NK-92 (cell line): ENCODE measurements around the gene SPRR2D.
"Not testable (repeated sequence)": the region's sequence is repeated elsewhere in the genome, so short reads cannot be mapped to it uniquely, and the experiment has no call there.

Experiments
- DNase-seq: peaks from one replicate; lab custom pipeline; 2025; ENCODE audit not compliant: unreplicated experiment; lab: John Stamatoyannopoulos, UW

SPRR2D gene

DNA sequence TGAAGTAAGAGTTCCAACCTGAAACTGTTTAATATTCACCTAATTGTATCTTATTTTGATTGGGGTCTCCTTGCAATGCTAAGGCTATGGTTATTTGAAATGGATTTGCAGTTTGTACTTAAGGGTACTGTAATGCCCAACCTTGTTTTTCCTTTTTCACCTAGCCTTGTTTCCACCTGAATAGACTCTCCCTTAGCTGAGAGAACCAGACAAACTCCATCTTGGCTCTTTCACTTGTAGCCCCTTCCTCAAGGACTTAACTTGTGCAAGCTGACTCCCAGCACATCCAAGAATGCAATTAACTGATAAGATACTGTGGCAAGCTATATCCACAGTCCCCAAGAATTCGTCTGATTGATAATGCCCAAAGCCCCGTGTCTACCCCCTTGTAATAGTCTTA lies 19.1 kb downstream of the SPRR2D start:
- not testable (repeated sequence) for DNase-seq

DNA sequence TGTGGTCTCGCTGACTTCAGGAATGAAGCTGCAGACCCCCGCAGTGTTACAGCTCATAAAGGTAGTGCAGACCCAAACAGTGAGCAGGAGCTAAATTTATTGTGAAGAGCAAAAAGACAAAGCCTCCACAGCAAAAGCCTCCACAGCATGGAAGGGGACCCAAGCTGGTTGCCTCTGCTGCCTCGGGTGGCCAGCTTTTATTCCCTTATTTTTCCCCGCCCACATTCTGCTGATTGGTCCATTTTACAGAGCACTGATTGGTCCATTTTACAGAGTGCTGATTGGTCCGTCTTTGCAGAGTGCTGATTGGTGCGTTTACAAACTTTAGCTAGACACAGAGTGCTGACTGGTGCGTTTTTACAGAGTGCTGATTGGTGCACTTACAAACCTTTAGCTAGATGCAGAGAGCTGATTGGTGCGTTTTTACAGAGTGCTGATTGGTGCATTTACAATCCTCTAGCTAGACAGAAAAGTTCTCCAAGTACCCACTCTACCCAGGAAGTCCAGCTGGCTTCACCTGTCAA lies 29.6 kb downstream of the SPRR2D start:
- DNase-seq: not testable (repeated sequence)

DNA sequence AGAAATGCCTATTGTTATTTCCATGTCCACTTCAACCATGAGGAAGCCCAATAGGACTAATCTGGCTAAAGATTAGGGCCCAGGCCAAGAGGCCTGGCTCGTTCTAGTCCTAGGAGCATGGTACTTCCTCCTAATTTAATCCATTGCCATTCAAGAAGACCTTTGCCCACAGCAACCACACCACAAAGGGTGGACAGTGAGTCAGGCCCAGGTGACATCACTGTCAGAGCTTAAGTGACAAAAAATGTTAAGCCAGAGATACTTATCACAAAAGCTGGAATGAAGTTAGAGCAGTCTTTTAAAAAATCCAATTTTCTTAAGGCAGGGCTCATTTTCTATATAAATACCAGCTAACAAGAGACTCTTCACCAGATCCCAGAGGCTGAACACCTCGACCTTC lies 39.5 kb downstream of the SPRR2D start, which contains the start of gene SPRR3:
Gene SPRR3 (plus strand): TSS at position 368 of the 400 bp plus-strand sequence. CDS start 1,272 bp downstream, outside the sequence.
- DNase-seq: no peak

DNA sequence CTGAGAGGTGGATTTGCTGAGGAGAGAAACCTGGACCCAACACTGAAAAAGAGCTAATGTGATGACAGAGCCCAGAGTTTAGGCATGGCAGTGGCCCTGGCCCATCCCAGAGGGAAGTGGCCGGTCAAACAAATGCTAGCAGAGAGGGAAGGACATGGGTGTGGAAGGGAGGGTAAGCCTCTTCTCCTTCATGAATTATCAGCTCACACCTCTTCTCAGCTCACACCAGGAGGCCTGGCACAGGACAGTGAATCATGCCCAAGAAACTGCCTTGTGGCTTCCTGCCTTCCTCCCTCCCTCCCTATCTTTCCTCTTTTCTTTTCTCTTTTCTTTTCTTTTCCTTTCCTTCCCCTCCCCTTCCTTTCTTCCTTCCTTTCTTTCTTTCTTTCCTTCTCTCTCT lies 40.6 kb downstream of the SPRR2D start:
- DNase-seq: no peak

DNA sequence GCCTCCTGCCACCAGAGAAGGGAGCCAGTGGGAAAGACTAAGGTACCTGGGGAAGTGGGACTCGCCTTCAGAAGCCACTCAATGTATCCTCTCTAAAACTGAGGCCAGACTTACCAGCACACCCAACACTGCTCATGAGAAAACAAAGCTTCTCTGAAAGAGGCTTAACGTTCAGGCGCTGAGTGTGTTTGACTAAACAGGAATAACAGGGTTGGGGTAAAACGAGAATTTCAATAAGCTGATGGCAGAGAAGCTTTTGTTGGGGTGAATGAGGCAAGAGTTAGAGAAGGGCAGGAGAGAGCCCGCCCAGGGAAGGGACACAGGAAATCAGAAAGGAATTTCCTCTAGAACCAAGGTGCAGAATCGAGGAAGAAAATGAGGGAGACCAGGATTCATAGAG lies 41.1 kb downstream of the SPRR2D start:
- no peak for DNase-seq

DNA sequence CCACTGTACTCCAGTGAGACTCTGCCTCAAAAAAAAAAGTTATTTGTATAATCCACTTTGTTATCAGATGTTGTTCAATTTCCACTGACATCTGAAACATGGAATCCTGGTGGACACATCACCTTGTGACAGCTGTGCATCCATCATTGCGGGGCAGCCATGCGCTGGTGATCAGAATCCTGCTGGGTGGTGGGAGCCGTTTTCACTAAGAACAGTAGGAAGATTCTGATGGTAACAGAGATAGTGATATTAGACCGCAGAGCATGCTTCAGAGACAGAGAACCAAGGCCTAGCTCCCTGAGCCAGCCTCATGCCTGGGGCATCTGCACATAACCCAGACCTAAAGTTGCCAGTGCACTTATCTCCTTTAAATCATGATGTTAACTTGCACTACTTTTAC lies 42.4 kb downstream of the SPRR2D start:
- DNase-seq: no peak

DNA sequence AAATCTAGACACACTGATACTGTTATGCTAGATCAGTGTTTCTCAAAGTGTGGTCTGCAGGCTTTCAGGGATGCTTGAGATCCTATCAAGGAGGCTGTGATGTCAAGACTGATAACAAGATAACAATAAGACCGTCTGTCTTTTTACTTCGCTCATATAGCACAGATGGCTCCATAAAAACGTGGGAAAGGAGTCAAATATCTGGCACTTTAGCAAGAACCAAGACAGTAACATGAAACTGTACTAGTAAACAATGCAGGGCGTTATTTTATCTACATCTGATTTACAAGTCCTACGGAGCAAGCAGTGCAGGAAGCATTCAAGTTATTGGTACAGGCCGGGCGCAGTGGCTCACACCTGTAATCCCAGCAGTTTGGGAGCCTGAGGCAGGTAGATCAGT lies 43.0 kb downstream of the SPRR2D start:
- no peak for DNase-seq

DNA sequence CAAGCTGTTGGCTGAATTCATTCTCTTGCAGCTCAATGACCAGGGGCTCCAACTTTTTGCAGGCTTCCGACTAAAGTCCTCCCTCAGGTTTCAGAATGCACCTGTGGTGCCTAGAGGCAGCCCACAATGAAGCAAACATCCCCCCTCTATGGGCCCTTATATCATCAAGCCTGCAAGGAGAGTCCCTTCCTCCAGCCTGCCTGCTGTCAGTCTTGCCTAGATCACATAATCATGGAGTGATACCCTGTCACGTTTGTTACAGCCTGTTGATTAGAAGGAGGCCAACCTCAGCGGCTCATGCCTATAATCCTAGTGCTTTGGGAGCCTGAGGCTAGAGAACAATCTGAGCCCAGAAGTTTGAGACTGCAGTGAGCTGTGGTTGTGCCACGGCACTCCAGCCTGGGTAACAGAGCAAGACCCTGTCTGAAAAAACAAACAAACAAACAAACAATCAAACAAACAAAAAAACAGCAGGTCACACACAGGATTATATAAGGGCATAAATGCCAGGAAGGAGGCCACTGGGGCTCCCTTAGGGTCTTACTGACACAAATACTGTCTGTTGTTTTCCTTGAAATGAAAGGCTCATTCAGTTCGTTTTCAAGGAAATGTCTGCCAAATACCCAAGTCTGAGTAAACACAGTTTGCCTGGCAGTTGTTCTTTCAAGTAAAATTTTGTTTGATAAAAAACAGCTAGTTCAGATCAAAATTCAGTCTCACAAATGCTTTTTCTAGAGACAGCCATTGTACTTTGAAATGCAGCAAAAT lies 44.1 kb downstream of the SPRR2D start:
- no peak for DNase-seq

DNA sequence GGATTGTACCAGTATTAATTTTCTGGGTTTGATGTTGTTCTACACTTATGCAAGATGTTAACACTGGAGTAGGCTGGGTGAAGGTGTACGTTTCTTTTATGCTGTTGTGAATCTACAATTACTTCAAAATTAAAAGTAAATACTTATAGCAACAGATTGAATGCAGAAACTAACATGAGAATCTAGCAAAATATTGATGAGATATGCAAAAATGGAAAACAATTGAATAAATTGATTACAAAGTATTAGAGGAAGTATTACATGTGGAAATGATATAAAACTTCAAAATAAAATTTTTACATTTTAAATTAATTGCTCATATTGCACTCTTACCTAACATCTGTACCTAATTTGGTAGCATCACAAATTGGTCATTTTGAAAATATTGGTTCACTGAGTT lies 45.1 kb downstream of the SPRR2D start:
- DNase-seq: no peak

DNA sequence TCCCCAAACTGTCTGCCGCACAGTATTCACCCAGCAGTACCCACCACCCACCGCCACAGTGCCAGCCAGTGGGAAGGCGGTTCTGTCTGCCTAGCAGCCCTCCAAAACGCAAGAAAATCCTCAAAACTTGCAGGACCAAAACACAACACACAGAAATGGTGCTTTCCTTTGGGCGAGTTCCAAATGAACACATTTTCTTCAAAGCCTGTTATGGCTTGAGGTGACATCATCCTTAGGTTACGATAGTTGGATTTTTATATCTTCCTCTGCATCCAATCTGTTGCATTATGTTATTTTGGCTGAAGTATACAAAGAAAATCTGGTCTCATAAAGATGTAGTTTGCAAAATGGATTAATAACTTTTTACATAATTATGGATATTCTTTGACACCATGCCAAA lies 47.7 kb downstream of the SPRR2D start:
- no peak for DNase-seq
